K562 (cell line): ENCODE results near the gene VIM.

Experiments used
- CBFB ChIP-seq: sonication (generic); formaldehyde crosslinking; IDR thresholded peaks from 2 replicates; pipeline ENCODE4 v1.4.0; 2020; ENCODE audit warnings: mild to moderate bottlenecking, missing genetic modification reagents
- KDM4B ChIP-seq, 2 experiments: fragments of 450-650 bp in 1 of 2; sonication (generic) in 1 of 2; IDR thresholded peaks; 2 replicates each; pipeline ENCODE4 v1.6.1; 2016 to 2017; ENCODE audit warnings: borderline replicate concordance in 2 of 2, antibody characterized with exemption in 1 of 2, low read depth in 1 of 2, mild to moderate bottlenecking in 1 of 2
- MAZ ChIP-seq, 2 experiments: fragments of 450-650 bp in 1 of 2; sonication (generic) in 1 of 2; formaldehyde crosslinking; IDR thresholded peaks in 1 of 2; conservative IDR thresholded peaks in 1 of 2; 2 replicates each; pipeline versions ENCODE4 v1.4.0 to v1.5.0; 2020; ENCODE audit warnings: mild to moderate bottlenecking in 1 of 2, missing genetic modification reagents in 1 of 2
- MEF2A ChIP-seq: IDR thresholded peaks from 2 replicates; pipeline ENCODE4 v1.6.1; 2011; ENCODE audit warnings: low read depth, mild to moderate bottlenecking, low read length, moderate library complexity; ENCODE audit not compliant: control insufficient read depth
- SMARCA4 ChIP-seq: fragments of 450-650 bp; IDR thresholded peaks from 2 replicates; pipeline ENCODE4 v1.6.1; 2016
- SREBF2 ChIP-seq: sonication (generic); formaldehyde crosslinking; IDR thresholded peaks from 2 replicates; pipeline ENCODE4 v1.4.0; 2020; ENCODE audit warnings: mild to moderate bottlenecking, missing genetic modification reagents
- TBL1XR1 ChIP-seq, 2 experiments: IDR thresholded peaks; 2 replicates each; pipeline ENCODE4 v1.6.1; 2012; ENCODE audit warnings: improper control_type of control experiment in 2 of 2, low read length in 2 of 2, mild to moderate bottlenecking in 1 of 2
- TCFL5 ChIP-seq: fragments of 250-450 bp; sonication (Bioruptor Pico); conservative IDR thresholded peaks from 2 replicates; pipeline ENCODE4 v1.6.1; 2021; ENCODE audit warnings: mild to moderate bottlenecking, moderate library complexity, matching md5 sums
- TF ChIP-seq, protein P1 (sequence below): fragments of 250-450 bp; sonication (Bioruptor Pico); IDR thresholded peaks from 2 replicates; pipeline ENCODE4 v1.8.0; 2022; ENCODE audit warnings: inconsistent platforms, mild to moderate bottlenecking, moderate library complexity, borderline replicate concordance
- TF ChIP-seq, protein P2 (sequence below): fragments of 450-650 bp; formaldehyde crosslinking; conservative IDR thresholded peaks from 2 replicates; pipeline ENCODE4 v1.4.0; 2022; ENCODE audit warnings: mild to moderate bottlenecking, missing genetic modification characterization
- TF ChIP-seq, protein P3 (sequence below): sonication (generic); formaldehyde crosslinking; IDR thresholded peaks from 2 replicates; pipeline ENCODE4 v1.8.1; 2023; ENCODE audit warnings: mild to moderate bottlenecking, missing genetic modification reagents, moderate library complexity

DNA sequence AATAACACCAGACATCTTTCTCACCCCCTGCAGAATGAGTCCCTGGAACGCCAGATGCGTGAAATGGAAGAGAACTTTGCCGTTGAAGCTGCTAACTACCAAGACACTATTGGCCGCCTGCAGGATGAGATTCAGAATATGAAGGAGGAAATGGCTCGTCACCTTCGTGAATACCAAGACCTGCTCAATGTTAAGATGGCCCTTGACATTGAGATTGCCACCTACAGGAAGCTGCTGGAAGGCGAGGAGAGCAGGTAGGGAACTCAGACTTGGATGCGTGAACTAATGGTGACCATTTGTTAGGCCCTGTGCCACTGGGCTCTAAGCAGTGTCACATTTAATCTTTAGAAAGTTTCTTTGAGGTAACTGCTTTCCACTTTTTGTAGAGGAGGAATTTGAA is 7.1 kb downstream of the VIM start:
- TF ChIP-seq, protein P1, sequence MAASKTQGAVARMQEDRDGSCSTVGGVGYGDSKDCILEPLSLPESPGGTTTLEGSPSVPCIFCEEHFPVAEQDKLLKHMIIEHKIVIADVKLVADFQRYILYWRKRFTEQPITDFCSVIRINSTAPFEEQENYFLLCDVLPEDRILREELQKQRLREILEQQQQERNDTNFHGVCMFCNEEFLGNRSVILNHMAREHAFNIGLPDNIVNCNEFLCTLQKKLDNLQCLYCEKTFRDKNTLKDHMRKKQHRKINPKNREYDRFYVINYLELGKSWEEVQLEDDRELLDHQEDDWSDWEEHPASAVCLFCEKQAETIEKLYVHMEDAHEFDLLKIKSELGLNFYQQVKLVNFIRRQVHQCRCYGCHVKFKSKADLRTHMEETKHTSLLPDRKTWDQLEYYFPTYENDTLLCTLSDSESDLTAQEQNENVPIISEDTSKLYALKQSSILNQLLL (CRISPR knock-in tag), result no peak
- TF ChIP-seq MAZ (CRISPR knock-in tag; conservative IDR thresholded peaks at IDR 0.05 in 1 of 2, IDR thresholded peaks at IDR 0.05 in 1 of 2), result no peak
- TF ChIP-seq TCFL5 (CRISPR knock-in tag), result no peak
- TF ChIP-seq CBFB (CRISPR knock-in tag), result no peak
- TF ChIP-seq KDM4B (IDR thresholded peaks at IDR 0.05; ENCODE audit: borderline replicate concordance in 2 of 2, low read depth in 1 of 2), result no peak
- TF ChIP-seq SMARCA4, result no peak
- TF ChIP-seq SREBF2 (CRISPR knock-in tag), result no peak
- no peak for TF ChIP-seq MEF2A
- TF ChIP-seq, protein P2, sequence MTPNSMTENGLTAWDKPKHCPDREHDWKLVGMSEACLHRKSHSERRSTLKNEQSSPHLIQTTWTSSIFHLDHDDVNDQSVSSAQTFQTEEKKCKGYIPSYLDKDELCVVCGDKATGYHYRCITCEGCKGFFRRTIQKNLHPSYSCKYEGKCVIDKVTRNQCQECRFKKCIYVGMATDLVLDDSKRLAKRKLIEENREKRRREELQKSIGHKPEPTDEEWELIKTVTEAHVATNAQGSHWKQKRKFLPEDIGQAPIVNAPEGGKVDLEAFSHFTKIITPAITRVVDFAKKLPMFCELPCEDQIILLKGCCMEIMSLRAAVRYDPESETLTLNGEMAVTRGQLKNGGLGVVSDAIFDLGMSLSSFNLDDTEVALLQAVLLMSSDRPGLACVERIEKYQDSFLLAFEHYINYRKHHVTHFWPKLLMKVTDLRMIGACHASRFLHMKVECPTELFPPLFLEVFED (CRISPR knock-in tag), result no peak
- TF ChIP-seq, protein P3, sequence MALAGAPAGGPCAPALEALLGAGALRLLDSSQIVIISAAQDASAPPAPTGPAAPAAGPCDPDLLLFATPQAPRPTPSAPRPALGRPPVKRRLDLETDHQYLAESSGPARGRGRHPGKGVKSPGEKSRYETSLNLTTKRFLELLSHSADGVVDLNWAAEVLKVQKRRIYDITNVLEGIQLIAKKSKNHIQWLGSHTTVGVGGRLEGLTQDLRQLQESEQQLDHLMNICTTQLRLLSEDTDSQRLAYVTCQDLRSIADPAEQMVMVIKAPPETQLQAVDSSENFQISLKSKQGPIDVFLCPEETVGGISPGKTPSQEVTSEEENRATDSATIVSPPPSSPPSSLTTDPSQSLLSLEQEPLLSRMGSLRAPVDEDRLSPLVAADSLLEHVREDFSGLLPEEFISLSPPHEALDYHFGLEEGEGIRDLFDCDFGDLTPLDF (CRISPR knock-in tag), result no peak
- TF ChIP-seq TBL1XR1 (IDR thresholded peaks at IDR 0.05; ENCODE audit: low read length in 2 of 2), result no peak
